Endothelial cell of umbilical vein (primary cell): ENCODE measurements around the gene FXYD4. TPM values are rescaled to one million over a fixed set of nuclear protein-coding genes. Genes with fewer than 3 reads are reported as not detected.

Source experiments
- BruUV-seq: library from RNA; stranded (reverse); fragments of 400-500 nt; replicated peaks from 2 replicates; lab custom pipeline; 2021; lab: Mats Ljungman, UMichigan
- CTCF ChIA-PET: fragments of 300-600, 350-600 bp; sonication (Branson Sonifier 250); formaldehyde crosslinking; loops from one replicate; lab custom pipeline; 2021; ENCODE audit warnings: antibody characterized with exemption, inconsistent platforms; lab: Charles Lee
- POLR2A ChIA-PET: fragments of 300-600, 350-600 bp; sonication (Branson Sonifier 250); formaldehyde crosslinking; loops from one replicate; lab custom pipeline; 2021; ENCODE audit warnings: antibody characterized with exemption, inconsistent platforms; lab: Charles Lee
- DNase-seq: peaks from one replicate; pipeline ENCODE4 v3.0.0-alpha.2; 2011; ENCODE audit warnings: low read depth, low spot score
- FAIRE-seq: peaks from 2 replicates; lab custom pipeline; 2011; peaks lifted over from hg19 to GRCh38; lab: Jason Lieb, UNC
- H2AFZ ChIP-seq: 2 replicates; pipeline ENCODE4 v1.6.0; 2012; ENCODE audit warnings: low read depth, low read length, control low read depth, inconsistent platforms
- H3K27ac ChIP-seq: 2 replicates; pipeline ENCODE4 v1.5.1; 2011; ENCODE audit warnings: low read depth, mild to moderate bottlenecking, control low read depth, low read length, moderate library complexity; ENCODE audit not compliant: insufficient read depth
- H3K27me3 ChIP-seq, 2 experiments: 2 replicates each; pipeline versions ENCODE4 v1.6.0 to v1.6.1; 2011; ENCODE audit warnings: low read length in 2 of 2, mixed read lengths in 1 of 2; ENCODE audit not compliant: control insufficient read depth in 2 of 2, insufficient read depth in 2 of 2
- H3K36me3 ChIP-seq, 2 experiments: 2 replicates in 1 of 2; 3 replicates in 1 of 2; pipeline ENCODE4 v1.5.1; 2011; ENCODE audit warnings: low read length in 2 of 2, mild to moderate bottlenecking in 1 of 2, moderate library complexity in 1 of 2; ENCODE audit not compliant: control insufficient read depth in 2 of 2, insufficient read depth in 2 of 2; ENCODE audit errors: extremely low read depth in 1 of 2
- H3K4me1 ChIP-seq: 3 replicates; pipeline ENCODE4 v1.5.1; 2011; ENCODE audit warnings: mild to moderate bottlenecking, low read length; ENCODE audit not compliant: control insufficient read depth, insufficient read depth; ENCODE audit errors: extremely low read depth
- H3K4me2 ChIP-seq: 2 replicates; pipeline ENCODE4 v1.6.1; 2011; ENCODE audit warnings: low read length, control low read depth, mixed read lengths; ENCODE audit not compliant: insufficient read depth
- H3K4me3 ChIP-seq, 3 experiments: fragments of 200-600 bp in 1 of 3; sonication (generic), shearing (Covaris generic) in 1 of 3; replicated peaks in 1 of 3; 2 replicates each; pipeline ENCODE4 v1.5.1; 2011 to 2016; ENCODE audit warnings: control low read depth in 3 of 3, low read length in 3 of 3, mild to moderate bottlenecking in 2 of 3, inconsistent platforms in 1 of 3, low read depth in 1 of 3, moderate library complexity in 1 of 3; ENCODE audit not compliant: insufficient read depth in 1 of 3
- H3K79me2 ChIP-seq: 2 replicates; pipeline ENCODE4 v1.6.0; 2012; ENCODE audit warnings: low read length, inconsistent platforms; ENCODE audit not compliant: control insufficient read depth, insufficient read depth
- H3K9ac ChIP-seq: replicated peaks from 2 replicates; pipeline ENCODE3; 2011; ENCODE audit warnings: low read length, control low read depth; ENCODE audit not compliant: insufficient read depth; ENCODE audit errors: extremely low read depth
- H3K9me1 ChIP-seq: replicated peaks from 3 replicates; pipeline ENCODE4 v1.6.0; 2011; ENCODE audit warnings: mild to moderate bottlenecking, low read length; ENCODE audit not compliant: control insufficient read depth, insufficient read depth; ENCODE audit errors: extremely low read depth
- H3K9me3 ChIP-seq: replicated peaks from 2 replicates; pipeline ENCODE4 v1.5.1; 2012; ENCODE audit warnings: low read length, inconsistent platforms; ENCODE audit not compliant: control insufficient read depth, insufficient read depth
- H4K20me1 ChIP-seq: replicated peaks from 2 replicates; pipeline ENCODE3; 2011; ENCODE audit warnings: mild to moderate bottlenecking, low read length; ENCODE audit not compliant: control insufficient read depth, insufficient read depth; ENCODE audit errors: extremely low read depth
- EZH2 ChIP-seq: IDR thresholded peaks from 2 replicates; pipeline ENCODE4 v1.6.1; 2012; ENCODE audit warnings: borderline replicate concordance, low read depth, mild to moderate bottlenecking, moderate library complexity, low read length, inconsistent platforms; ENCODE audit not compliant: severe bottlenecking
- FOS ChIP-seq: IDR thresholded peaks from 2 replicates; pipeline ENCODE4 v1.6.1; 2011; ENCODE audit warnings: mild to moderate bottlenecking, low read length, moderate library complexity, borderline replicate concordance; ENCODE audit not compliant: insufficient read depth
- GATA2 ChIP-seq: IDR thresholded peaks from 2 replicates; pipeline ENCODE4 v1.7.0; 2011; ENCODE audit warnings: low read depth, mild to moderate bottlenecking, moderate library complexity, mixed read lengths, low read length; ENCODE audit not compliant: insufficient read length, insufficient read depth
- JUN ChIP-seq: IDR thresholded peaks from 2 replicates; pipeline ENCODE4 v1.6.1; 2011; ENCODE audit warnings: borderline replicate concordance, low read depth; ENCODE audit not compliant: insufficient read length, insufficient read depth
- MYC ChIP-seq: IDR thresholded peaks from one replicate; pipeline ENCODE4 v1.6.1; 2011; ENCODE audit warnings: mild to moderate bottlenecking, low read depth, low read length
- POLR2A ChIP-seq: IDR thresholded peaks from 2 replicates; pipeline ENCODE4 v1.6.1; 2012; ENCODE audit warnings: low read depth, mild to moderate bottlenecking, control low read depth, low read length
- POLR2AphosphoS5 ChIP-seq: IDR thresholded peaks from 2 replicates; pipeline ENCODE4 v1.6.1; 2012; ENCODE audit warnings: low read depth, mild to moderate bottlenecking, control low read depth, low read length, moderate library complexity; ENCODE audit not compliant: insufficient read depth
- dilution Hi-C: fragments of 300-500 bp; cut with MboI; formaldehyde crosslinking; loops from one replicate; pipeline ENCODE4 v1.15.0; 2019; ENCODE audit warnings: low sequenced_read_pairs; ENCODE audit not compliant: extremely low pct_ligation_motif_present
- intact Hi-C: fragments of 100-400 bp; cut with micrococcal nuclease; formaldehyde crosslinking; loops from one replicate; pipeline ENCODE4 v1.10.0; 2022
- polyA plus RNA-seq, 4 experiments: library from polyadenylated mRNA; depleted of rRNA in 3 of 4; stranded (reverse) in 3 of 4; unstranded in 1 of 4; fragments of >200 nt; gene quantifications; 2 replicates each; pipeline versions ENCODE4 v1.2.1 to v1.2.3, GENCODE V29; 2011 to 2012; ENCODE audit warnings: missing spikeins in 1 of 4
- total RNA-seq: library from RNA; stranded (reverse); gene quantifications from 2 replicates; pipeline ENCODE4 v1.2.3, GENCODE V29; 2021
- TF ChIP-seq, protein P1 (sequence below): IDR thresholded peaks from 2 replicates; pipeline ENCODE4 v1.6.1; 2011; ENCODE audit not compliant: insufficient read depth, insufficient read length
- TF ChIP-seq, protein P2 (sequence below), 2 donors: IDR thresholded peaks; 1 replicate in 1 of 2; 2 replicates in 1 of 2; pipeline ENCODE4 v1.5.1; 2011; ENCODE audit warnings: low read length in 2 of 2, mild to moderate bottlenecking in 2 of 2, moderate library complexity in 2 of 2, control low read depth in 1 of 2, inconsistent platforms in 1 of 2, low read depth in 1 of 2; ENCODE audit not compliant: insufficient read depth in 1 of 2; ENCODE audit errors: extremely low read depth in 1 of 2

Gene FXYD4
- total and polyA plus RNA-seq, 2 donors (not counting 3 experiments of a cell fraction or from before 2014, with no cell fraction given) = not detected

- CTCF ChIA-PET = interaction anchor here (1.1 to 1.7 kb wide), 5 partner anchors 10 to 28 kb away, joined by 4 to 17 read pairs (median 8); partner anchors contain the start of gene ZNF487
- intact Hi-C loops (loop anchor here (1.0 to 5.0 kb wide), 2 partner anchors 28 to 271 kb away; partner anchors contain the start of gene CSGALNACT2), dilution Hi-C loops (no loop called here)
- Histone ChIP-seq H3K9me1 (no peaks in the 10 kb centered on the region), H3K27me3 (no peaks in the 10 kb centered on the region), H3K79me2 (peaks cover 52% of the 10 kb centered on the region), H4K20me1 (no peaks in the 10 kb centered on the region), H2AFZ (no peak overlapping the region), H3K9ac (peak overlapping the region; percentile 96), H3K4me3 (peak overlapping the region; percentile 70 to 89 (median 80)), H3K27ac (peak overlapping the region; percentile 97), H3K4me1 (peaks cover 23% of the 10 kb centered on the region), H3K36me3 (peaks cover 0 to 2% of the 10 kb centered on the region in 2 experiments), H3K4me2 (peak overlapping the region; percentile 78), H3K9me3 (no peaks in the 10 kb centered on the region)
- FAIRE-seq (no peak), DNase-seq (peak; percentile 38)
- POLR2A ChIA-PET = interaction anchor here (1.1 kb wide), 1 partner anchor 12 kb away, joined by 4 read pairs; no protein-coding TSS in a partner anchor
- BruUV-seq = no TSS peak
- TF ChIP-seq, protein P1, sequence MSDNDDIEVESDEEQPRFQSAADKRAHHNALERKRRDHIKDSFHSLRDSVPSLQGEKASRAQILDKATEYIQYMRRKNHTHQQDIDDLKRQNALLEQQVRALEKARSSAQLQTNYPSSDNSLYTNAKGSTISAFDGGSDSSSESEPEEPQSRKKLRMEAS = no peak
- TF ChIP-seq MYC = no peak
- TF ChIP-seq, protein P2, sequence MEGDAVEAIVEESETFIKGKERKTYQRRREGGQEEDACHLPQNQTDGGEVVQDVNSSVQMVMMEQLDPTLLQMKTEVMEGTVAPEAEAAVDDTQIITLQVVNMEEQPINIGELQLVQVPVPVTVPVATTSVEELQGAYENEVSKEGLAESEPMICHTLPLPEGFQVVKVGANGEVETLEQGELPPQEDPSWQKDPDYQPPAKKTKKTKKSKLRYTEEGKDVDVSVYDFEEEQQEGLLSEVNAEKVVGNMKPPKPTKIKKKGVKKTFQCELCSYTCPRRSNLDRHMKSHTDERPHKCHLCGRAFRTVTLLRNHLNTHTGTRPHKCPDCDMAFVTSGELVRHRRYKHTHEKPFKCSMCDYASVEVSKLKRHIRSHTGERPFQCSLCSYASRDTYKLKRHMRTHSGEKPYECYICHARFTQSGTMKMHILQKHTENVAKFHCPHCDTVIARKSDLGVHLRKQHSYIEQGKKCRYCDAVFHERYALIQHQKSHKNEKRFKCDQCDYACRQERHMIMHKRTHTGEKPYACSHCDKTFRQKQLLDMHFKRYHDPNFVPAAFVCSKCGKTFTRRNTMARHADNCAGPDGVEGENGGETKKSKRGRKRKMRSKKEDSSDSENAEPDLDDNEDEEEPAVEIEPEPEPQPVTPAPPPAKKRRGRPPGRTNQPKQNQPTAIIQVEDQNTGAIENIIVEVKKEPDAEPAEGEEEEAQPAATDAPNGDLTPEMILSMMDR (IDR thresholded peaks at IDR 0.05; ENCODE audit: extremely low read depth in 1 of 2, insufficient read depth in 1 of 2, low read depth in 1 of 2, low read length in 2 of 2) = no peak
- no peak for TF ChIP-seq EZH2
- no peak for TF ChIP-seq JUN
- TF ChIP-seq POLR2A = no peak
- TF ChIP-seq FOS = no peak
- no peak for TF ChIP-seq GATA2
- no peak for TF ChIP-seq POLR2AphosphoS5
Measured at GRCh38 chr10:43408331-43408709, 36.9 kb downstream of the FXYD4 start.
